K562 (cell line): ENCODE measurements around the gene PGP. TPM values are rescaled to one million over a fixed set of nuclear protein-coding genes. Genes with fewer than 3 reads are reported as not detected.

Experiments
- E2F1 ChIP-seq: sonication (generic); formaldehyde crosslinking; IDR thresholded peaks from 2 replicates; pipeline ENCODE4 v1.8.1; 2023; ENCODE audit warnings: mild to moderate bottlenecking, missing genetic modification reagents, moderate library complexity
- KDM5B ChIP-seq: fragments of 200-600 bp; sonication (generic); IDR thresholded peaks from 2 replicates; pipeline ENCODE4 v1.6.1; 2012; ENCODE audit warnings: low read depth, mild to moderate bottlenecking, moderate library complexity, low read length, control low read depth, inconsistent platforms; ENCODE audit not compliant: insufficient replicate concordance
- L3MBTL2 ChIP-seq: fragments of 450-650 bp; IDR thresholded peaks from 2 replicates; pipeline ENCODE4 v1.6.1; 2016; ENCODE audit warnings: mild to moderate bottlenecking, moderate library complexity
- RBFOX2 ChIP-seq: fragments of 200-400 bp; formaldehyde crosslinking; IDR thresholded peaks from 2 replicates; pipeline ENCODE4 v1.6.1; 2017; ENCODE audit warnings: low read depth, mild to moderate bottlenecking, low read length, moderate library complexity
- TCFL5 ChIP-seq: fragments of 250-450 bp; sonication (Bioruptor Pico); conservative IDR thresholded peaks from 2 replicates; pipeline ENCODE4 v1.6.1; 2021; ENCODE audit warnings: mild to moderate bottlenecking, moderate library complexity, matching md5 sums
- ZBTB33 ChIP-seq: sonication (generic); formaldehyde crosslinking; IDR thresholded peaks from 2 replicates; pipeline ENCODE4 v1.8.1; 2023; ENCODE audit warnings: mild to moderate bottlenecking, missing genetic modification reagents
- ZBTB49 ChIP-seq: sonication (generic); formaldehyde crosslinking; IDR thresholded peaks from 2 replicates; pipeline ENCODE4 v1.8.0; 2022; ENCODE audit warnings: missing genetic modification reagents, mild to moderate bottlenecking, borderline replicate concordance
- ZFP30 ChIP-seq: fragments of 250-450 bp; sonication (Bioruptor Pico); IDR thresholded peaks from 2 replicates; pipeline ENCODE4 v1.8.0; 2022; ENCODE audit warnings: moderate library complexity, mild to moderate bottlenecking, inconsistent platforms, borderline replicate concordance
- ZFX ChIP-seq: sonication (generic); formaldehyde crosslinking; IDR thresholded peaks from 2 replicates; pipeline ENCODE4 v1.8.0; 2022; ENCODE audit warnings: mild to moderate bottlenecking, missing genetic modification reagents, moderate library complexity
- polyA plus RNA-seq, 8 experiments: library from polyadenylated mRNA; depleted of rRNA in 4 of 8; stranded (reverse) in 5 of 8; unstranded in 3 of 8; fragments of >200 nt; fragmentation: Nextera tagmentation in 2 of 8; fragmentation: Illumina TruSeq in 1 of 8; extraction: Ambion mirVana in 2 of 8; extraction: Trizol in 1 of 8; gene quantifications; 2 replicates each; pipeline versions ENCODE4 v1.2.1 to v1.2.3, GENCODE V29; 2011 to 2014; ENCODE audit warnings: inconsistent platforms in 1 of 8, missing spikeins in 1 of 8
- total RNA-seq, 7 experiments: library from RNA; depleted of rRNA in 6 of 7; stranded (reverse); fragments of >200 nt in 6 of 7; fragmentation: Illumina TruSeq in 2 of 7; extraction: Trizol in 2 of 7; gene quantifications; 2 replicates each; pipeline versions ENCODE4 v1.2.1 to v1.2.3, GENCODE V29; 2011 to 2021; ENCODE audit warnings: low replicate concordance in 1 of 7

PGP gene
- total and polyA plus RNA-seq, 9 of the 15 experiments (the other 6 are each of a cell fraction or from before 2014, with no cell fraction given), result 1.1 to 57.6 (median 19.6) TPM

GRCh38 chr16:2187212-2187611 is 27.4 kb downstream of the PGP start (continued):
- no peak for TF ChIP-seq E2F1
- peak; percentile 75; the same call in 1 of the 2 replicates for TF ChIP-seq L3MBTL2
- TF ChIP-seq ZFP30 (CRISPR knock-in tag), result no peak
- TF ChIP-seq ZFX (CRISPR knock-in tag), result peak; percentile 23; the same call in 1 of the 2 replicates
- TF ChIP-seq RBFOX2, result peak; percentile 46
- peak; percentile 82 for TF ChIP-seq ZBTB33 (CRISPR knock-in tag)
- no peak for TF ChIP-seq KDM5B
- TF ChIP-seq TCFL5 (CRISPR knock-in tag), result no peak
- TF ChIP-seq ZBTB49, result no peak
